HCT116 (cell line): ENCODE results near the gene CES5A.

ENCODE experiments used
- CEBPB ChIP-seq: IDR thresholded peaks from 2 replicates; pipeline ENCODE4 v1.6.1; 2012; ENCODE audit warnings: low read depth
- CTCF ChIP-seq, 3 experiments: fragments of 200-600 bp in 1 of 3; sonication (generic) in 1 of 3; IDR thresholded peaks in 2 of 3; conservative IDR thresholded peaks in 1 of 3; 2 replicates each; pipeline ENCODE4 v1.5.1; 2012 to 2017; ENCODE audit warnings: low read depth in 2 of 3, low read length in 2 of 3, antibody characterized with exemption in 1 of 3, borderline replicate concordance in 1 of 3, control low read depth in 1 of 3, mild to moderate bottlenecking in 1 of 3, mixed read lengths in 1 of 3, mixed run types in 1 of 3, moderate library complexity in 1 of 3; ENCODE audit not compliant: insufficient read depth in 1 of 3
- EGR1 ChIP-seq: IDR thresholded peaks from 2 replicates; pipeline ENCODE4 v1.6.1; 2012; ENCODE audit warnings: low read depth
- EZH2 ChIP-seq: fragments of 200-600 bp; sonication (generic); IDR thresholded peaks from 2 replicates; pipeline ENCODE4 v1.6.1; 2017; ENCODE audit warnings: antibody characterized with exemption, mixed run types
- EZH2phosphoT487 ChIP-seq: fragments of 200-600 bp; IDR thresholded peaks from 2 replicates; pipeline ENCODE4 v1.6.1; 2018; ENCODE audit warnings: antibody characterized with exemption, borderline replicate concordance
- JUND ChIP-seq: IDR thresholded peaks from 2 replicates; pipeline ENCODE4 v1.6.1; 2012
- MAX ChIP-seq: IDR thresholded peaks from 2 replicates; pipeline ENCODE4 v1.6.1; 2012
- POLR2A ChIP-seq: IDR thresholded peaks from 2 replicates; pipeline ENCODE4 v1.7.0; 2011; ENCODE audit warnings: borderline replicate concordance; ENCODE audit not compliant: insufficient read depth, insufficient read length; ENCODE audit errors: extremely low read depth
- POLR2AphosphoS5 ChIP-seq: IDR thresholded peaks from 2 replicates; pipeline ENCODE4 v1.6.1; 2011; ENCODE audit warnings: mild to moderate bottlenecking, low read depth, low read length, moderate library complexity
- REST ChIP-seq: IDR thresholded peaks from 2 replicates; pipeline ENCODE4 v1.6.1; 2012; ENCODE audit warnings: low read depth
- TCF7L2 ChIP-seq: IDR thresholded peaks from 2 replicates; pipeline ENCODE4 v1.7.0; 2011; ENCODE audit warnings: borderline replicate concordance, inconsistent platforms; ENCODE audit not compliant: insufficient read depth, insufficient read length; ENCODE audit errors: extremely low read depth
- ZBTB33 ChIP-seq: IDR thresholded peaks from 2 replicates; pipeline ENCODE4 v1.6.1; 2011; ENCODE audit warnings: mild to moderate bottlenecking, low read length, moderate library complexity; ENCODE audit not compliant: insufficient replicate concordance; ENCODE audit errors: extremely low read depth
- ZNF274 ChIP-seq: fragments of 200-500 bp; sonication (Bioruptor generic); IDR thresholded peaks from 2 replicates; pipeline ENCODE4 v1.6.1; 2014; ENCODE audit warnings: mild to moderate bottlenecking, low read depth, low read length, inconsistent platforms

- no peak for TF ChIP-seq EZH2phosphoT487
- no peak for TF ChIP-seq ZNF274
- TF ChIP-seq REST: no peak
- no peak for TF ChIP-seq POLR2AphosphoS5
- TF ChIP-seq CTCF (IDR thresholded peaks at IDR 0.05 in 2 of 3, conservative IDR thresholded peaks at IDR 0.05 in 1 of 3; ENCODE audit: borderline replicate concordance in 1 of 3, insufficient read depth in 1 of 3, low read depth in 2 of 3, low read length in 2 of 3): no peak
- TF ChIP-seq CEBPB: no peak
- TF ChIP-seq JUND: no peak
- TF ChIP-seq TCF7L2: no peak
- no peak for TF ChIP-seq EZH2
- TF ChIP-seq MAX: no peak
- no peak for TF ChIP-seq ZBTB33
- no peak for TF ChIP-seq EGR1
- no peak for TF ChIP-seq POLR2A
These were observed 65.8 kb downstream of the CES5A start for GRCh38 chr16:55809386-55809785.
